ENCODE results near the gene NDUFAF7.

DNA sequence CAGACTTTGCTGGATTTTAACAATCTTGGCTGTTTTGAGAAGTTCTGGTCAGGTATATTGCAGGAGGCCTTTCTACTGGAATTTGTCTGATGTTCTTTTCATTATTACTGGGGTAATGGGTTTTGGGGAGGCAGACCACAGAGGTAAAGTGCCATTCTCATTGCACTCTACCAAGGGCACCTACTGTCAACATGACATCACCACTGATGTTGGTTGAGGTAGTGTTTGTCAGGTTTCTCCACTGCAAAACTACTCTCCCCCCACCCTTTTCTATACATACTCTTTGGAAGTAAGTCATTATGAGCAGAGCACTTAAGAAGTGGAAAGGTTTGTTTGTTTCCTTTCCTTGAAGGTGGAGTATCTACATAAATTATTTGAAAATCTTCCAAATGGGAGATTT is 66.2 kb downstream of the NDUFAF7 start:
- TF ChIP-seq, protein P1, sequence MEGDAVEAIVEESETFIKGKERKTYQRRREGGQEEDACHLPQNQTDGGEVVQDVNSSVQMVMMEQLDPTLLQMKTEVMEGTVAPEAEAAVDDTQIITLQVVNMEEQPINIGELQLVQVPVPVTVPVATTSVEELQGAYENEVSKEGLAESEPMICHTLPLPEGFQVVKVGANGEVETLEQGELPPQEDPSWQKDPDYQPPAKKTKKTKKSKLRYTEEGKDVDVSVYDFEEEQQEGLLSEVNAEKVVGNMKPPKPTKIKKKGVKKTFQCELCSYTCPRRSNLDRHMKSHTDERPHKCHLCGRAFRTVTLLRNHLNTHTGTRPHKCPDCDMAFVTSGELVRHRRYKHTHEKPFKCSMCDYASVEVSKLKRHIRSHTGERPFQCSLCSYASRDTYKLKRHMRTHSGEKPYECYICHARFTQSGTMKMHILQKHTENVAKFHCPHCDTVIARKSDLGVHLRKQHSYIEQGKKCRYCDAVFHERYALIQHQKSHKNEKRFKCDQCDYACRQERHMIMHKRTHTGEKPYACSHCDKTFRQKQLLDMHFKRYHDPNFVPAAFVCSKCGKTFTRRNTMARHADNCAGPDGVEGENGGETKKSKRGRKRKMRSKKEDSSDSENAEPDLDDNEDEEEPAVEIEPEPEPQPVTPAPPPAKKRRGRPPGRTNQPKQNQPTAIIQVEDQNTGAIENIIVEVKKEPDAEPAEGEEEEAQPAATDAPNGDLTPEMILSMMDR (conservative IDR thresholded peaks at IDR 0.05) = no peak
- TF ChIP-seq ZFX (IDR thresholded peaks at IDR 0.05) = no peak
